SU-DHL-6 (cell line): ENCODE data around the gene PALLD.

Experiments used
- H2AFZ ChIP-seq: fragments of 200-600 bp; sonication (generic); 2 replicates; pipeline ENCODE4 v1.6.1; 2014; ENCODE audit warnings: low read depth, mild to moderate bottlenecking, moderate library complexity, mixed read lengths, antibody characterized with exemption, low read length; ENCODE audit not compliant: severe bottlenecking
- H3F3A ChIP-seq: fragments of 200-600 bp; shearing (Covaris generic); 2 replicates; pipeline ENCODE4 v1.6.0; 2016; ENCODE audit warnings: antibody characterized with exemption, mild to moderate bottlenecking; ENCODE audit not compliant: insufficient read depth
- H3K27ac ChIP-seq: fragments of 200-600 bp; sonication (generic); 2 replicates; pipeline ENCODE4 v1.5.1; 2016; ENCODE audit warnings: low read depth, mild to moderate bottlenecking, low read length, moderate library complexity, mixed read lengths
- H3K27me3 ChIP-seq: fragments of 200-600 bp; sonication (generic), shearing (Covaris generic); 2 replicates; pipeline ENCODE4 v1.6.0; 2014; ENCODE audit warnings: mild to moderate bottlenecking, low read length
- H3K36me3 ChIP-seq: fragments of 200-600 bp; sonication (generic); 2 replicates; pipeline ENCODE4 v1.6.1; 2014; ENCODE audit warnings: mild to moderate bottlenecking, low read length, mixed read lengths
- H3K4me2 ChIP-seq: fragments of 300-600, 200-600 bp; shearing (Covaris generic), sonication (generic); 2 replicates; pipeline ENCODE4 v1.6.0; 2014; ENCODE audit warnings: low read length, low read depth, mild to moderate bottlenecking; ENCODE audit not compliant: poor library complexity, severe bottlenecking
- H3K4me3 ChIP-seq: fragments of 200-600 bp; sonication (generic); 2 replicates; pipeline ENCODE4 v1.5.1; 2014; ENCODE audit warnings: antibody characterized with exemption, low read length, mild to moderate bottlenecking, mixed read lengths; ENCODE audit not compliant: insufficient read depth, poor library complexity, severe bottlenecking
- H3K79me2 ChIP-seq: fragments of 200-600 bp; sonication (generic); 2 replicates; pipeline ENCODE4 v1.6.1; 2014; ENCODE audit warnings: mild to moderate bottlenecking, low read length, moderate library complexity; ENCODE audit not compliant: insufficient read depth
- H3K9ac ChIP-seq: fragments of 200-600 bp; sonication (generic); 2 replicates; pipeline ENCODE4 v1.7.0; 2014; ENCODE audit warnings: mild to moderate bottlenecking, low read length
- H3K9me2 ChIP-seq: fragments of 200-600 bp; sonication (generic); replicated peaks from 2 replicates; pipeline ENCODE4 v1.6.1; 2014; ENCODE audit warnings: low read length; ENCODE audit not compliant: insufficient read depth
- H3K9me3 ChIP-seq: fragments of 200-600 bp; sonication (generic); 2 replicates; pipeline ENCODE4 v1.6.1; 2014; ENCODE audit warnings: low read length, mixed read lengths; ENCODE audit not compliant: insufficient read depth
- H4K20me1 ChIP-seq: fragments of 200-600 bp; sonication (generic); 2 replicates; pipeline ENCODE4 v1.6.1; 2014; ENCODE audit warnings: low read depth, mild to moderate bottlenecking, antibody characterized with exemption, low read length, moderate library complexity, mixed read lengths
- CTCF ChIP-seq: fragments of 200-600 bp; sonication (generic); IDR thresholded peaks from one replicate; pipeline ENCODE4 v1.5.1; 2017; ENCODE audit warnings: antibody characterized with exemption, mild to moderate bottlenecking, low read length, moderate library complexity; ENCODE audit not compliant: insufficient read depth, poor library complexity, severe bottlenecking
- EZH2phosphoT487 ChIP-seq: fragments of 200-600 bp; sonication (generic), shearing (Covaris generic); conservative IDR thresholded peaks from 2 replicates; pipeline ENCODE4 v1.6.1; 2018; ENCODE audit warnings: mild to moderate bottlenecking, antibody characterized with exemption, low read length, moderate library complexity, mixed read lengths

PALLD gene

GRCh38 chr4:168847771-168848502, 351.1 kb downstream of the PALLD start:
- H3K27ac ChIP-seq: no peak overlapping the region
- no peak overlapping the region for H3K4me2 ChIP-seq
- TF ChIP-seq EZH2phosphoT487 (no peak), CTCF (no peak)
- no peaks in the 10 kb centered on the region for H3K79me2 ChIP-seq
- H3K9me3 ChIP-seq: no peaks in the 10 kb centered on the region
- no peak overlapping the region for H3K9ac ChIP-seq
- no peaks in the 10 kb centered on the region for H3K36me3 ChIP-seq
- H2AFZ ChIP-seq: no peak overlapping the region
- H3K27me3 ChIP-seq: no peaks in the 10 kb centered on the region
- H4K20me1 ChIP-seq: no peaks in the 10 kb centered on the region
- no peak overlapping the region for H3K4me3 ChIP-seq
- no peaks in the 10 kb centered on the region for H3K9me2 ChIP-seq
- H3F3A ChIP-seq: no peaks in the 10 kb centered on the region

GRCh38 chr4:168849030-168849675, 352.3 kb downstream of the PALLD start:
- Histone ChIP-seq H3K9me2 (no peaks in the 10 kb centered on the region), H4K20me1 (no peaks in the 10 kb centered on the region), H3F3A (no peaks in the 10 kb centered on the region), H2AFZ (no peak overlapping the region), H3K36me3 (no peaks in the 10 kb centered on the region), H3K79me2 (no peaks in the 10 kb centered on the region), H3K27ac (no peak overlapping the region), H3K27me3 (no peaks in the 10 kb centered on the region), H3K9me3 (no peaks in the 10 kb centered on the region), H3K9ac (no peak overlapping the region), H3K4me3 (no peak overlapping the region), H3K4me2 (no peak overlapping the region)
- TF ChIP-seq EZH2phosphoT487 (no peak), CTCF (no peak)

GRCh38 chr4:168849997-168850396, 353.1 kb downstream of the PALLD start:
- no peaks in the 10 kb centered on the region for H3F3A ChIP-seq
- no peaks in the 10 kb centered on the region for H3K79me2 ChIP-seq
- no peak for TF ChIP-seq CTCF
- TF ChIP-seq EZH2phosphoT487: no peak
- no peak overlapping the region for H3K27ac ChIP-seq
- no peaks in the 10 kb centered on the region for H3K27me3 ChIP-seq
- no peak overlapping the region for H3K4me3 ChIP-seq
- H3K36me3 ChIP-seq: no peaks in the 10 kb centered on the region
- no peak overlapping the region for H2AFZ ChIP-seq
- no peaks in the 10 kb centered on the region for H4K20me1 ChIP-seq
- H3K4me2 ChIP-seq: no peak overlapping the region
- H3K9ac ChIP-seq: no peak overlapping the region
- no peaks in the 10 kb centered on the region for H3K9me3 ChIP-seq
- no peaks in the 10 kb centered on the region for H3K9me2 ChIP-seq
